Stimulated activated CD4-positive, alpha-beta T cell treated with anti-CD3 and anti-CD28 coated beads, Interleukin-15, amount 100 ng/mL, for 24 hours (primary cell): ENCODE measurements around the gene ZNF446.
"Not testable (repeated sequence)": the region's sequence is repeated elsewhere in the genome, so short reads cannot be mapped to it uniquely, and the experiment has no call there.

ENCODE experiments used
- DNase-seq: peaks from one replicate; pipeline ENCODE4 v3.0.0-alpha.2; 2020

ZNF446 gene

GRCh38 chr19:58507602-58508223 lies 31.6 kb downstream of the ZNF446 start:
- DNase-seq = not testable (repeated sequence)

- no peak for DNase-seq
These were observed 33.6 kb downstream of the ZNF446 start for GRCh38 chr19:58509731-58510083.

- DNase-seq = no peak
These were observed 34.1 kb downstream of the ZNF446 start for GRCh38 chr19:58510084-58510862.

GRCh38 chr19:58511353-58512208 lies 35.4 kb downstream of the ZNF446 start, which contains the start of gene SLC27A5:
Gene SLC27A5, minus strand, starts transcription at chr19:58511992. Its CDS starts 37 bp downstream, at chr19:58511955.
- no peak for DNase-seq

GRCh38 chr19:58513213-58513693 lies 37.1 kb downstream of the ZNF446 start:
- DNase-seq = no peak

GRCh38 chr19:58513694-58514563 lies 37.8 kb downstream of the ZNF446 start:
- peak; percentile 97 for DNase-seq

GRCh38 chr19:58514564-58515022 lies 38.4 kb downstream of the ZNF446 start:
- DNase-seq = no peak

GRCh38 chr19:58515259-58515658 lies 39.1 kb downstream of the ZNF446 start:
- no peak for DNase-seq

- no peak for DNase-seq
These were observed 40.2 kb downstream of the ZNF446 start for GRCh38 chr19:58516246-58516836.

GRCh38 chr19:58516964-58517833 lies 41.0 kb downstream of the ZNF446 start:
- DNase-seq = no peak

GRCh38 chr19:58518256-58519086 lies 42.3 kb downstream of the ZNF446 start:
- peak; percentile 42 for DNase-seq

GRCh38 chr19:58519087-58519354 lies 42.9 kb downstream of the ZNF446 start:
- peak; percentile 67 for DNase-seq

GRCh38 chr19:58519355-58520256 lies 43.5 kb downstream of the ZNF446 start, which contains the start of gene ZBTB45:
Gene ZBTB45, minus strand, starts transcription at chr19:58519810. Its CDS starts 2,137 bp downstream, at chr19:58517673.
- peak; percentile 93 for DNase-seq

GRCh38 chr19:58520257-58520599 lies 44.1 kb downstream of the ZNF446 start:
- no peak for DNase-seq

GRCh38 chr19:58521651-58522050 lies 45.5 kb downstream of the ZNF446 start:
- no peak for DNase-seq

- DNase-seq = no peak
These were observed 46.6 kb downstream of the ZNF446 start for GRCh38 chr19:58522709-58523108.

GRCh38 chr19:58529405-58529804 lies 53.3 kb downstream of the ZNF446 start:
- no peak for DNase-seq
